ENCODE results near the gene HBD. TPM values are rescaled to one million over a fixed set of nuclear protein-coding genes. Genes with fewer than 3 reads are reported as not detected.

The HBD gene
- total and polyA plus RNA-seq, 4 donors = 0.17 to 1.2 TPM; not detected in 2

DNA sequence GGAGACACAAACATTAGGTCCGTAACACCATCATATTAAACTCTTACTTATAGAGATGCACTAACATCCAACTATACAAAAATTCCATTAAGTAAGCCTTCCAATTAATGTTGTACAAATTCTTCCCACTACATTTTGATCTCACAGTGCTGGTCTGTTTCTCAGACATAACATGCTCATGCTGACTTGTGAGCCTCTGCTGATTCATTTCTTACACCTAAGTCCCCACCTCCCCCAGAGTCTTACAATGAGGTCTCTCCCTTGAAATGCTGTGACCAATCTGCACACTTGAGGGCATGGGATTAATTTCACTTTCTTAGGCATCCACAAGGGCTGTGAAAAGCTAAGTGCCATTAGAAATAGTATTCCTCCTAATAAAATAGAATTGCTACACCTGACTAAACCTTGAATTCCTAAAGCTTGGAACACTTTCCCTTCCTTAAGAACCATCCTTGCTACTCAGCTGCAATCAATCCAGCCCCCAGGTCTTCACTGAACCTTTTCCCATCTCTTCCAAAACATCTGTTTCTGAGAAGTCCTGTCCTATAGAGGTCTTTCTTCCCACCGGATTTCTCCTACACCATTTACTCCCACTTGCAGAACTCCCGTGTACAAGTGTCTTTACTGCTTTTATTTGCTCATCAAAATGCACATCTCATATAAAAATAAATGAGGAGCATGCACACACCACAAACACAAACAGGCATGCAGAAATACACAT lies 13.3 kb upstream of the HBD start:
- Histone ChIP-seq H3K4me3 (ENCODE audit: low read depth, low read length) (no peak overlapping the region), H3K27ac (ENCODE audit: low read depth, low read length) (no peak overlapping the region), H3K36me3 (ENCODE audit: control insufficient read depth, insufficient read depth, low read length) (no peaks in the 10 kb centered on the region), H3K9me3 (ENCODE audit: control insufficient read depth, insufficient read depth, low read length) (no peaks in the 10 kb centered on the region), H3K27me3 (ENCODE audit: control insufficient read depth, insufficient read depth, low read length) (no peaks in the 10 kb centered on the region), H3K4me1 (ENCODE audit: control insufficient read depth, insufficient read depth, low read length) (no peaks in the 10 kb centered on the region)
- DNase-seq (ENCODE audit: low read depth in 4 of 6, low spot score in 6 of 6) = no peak
- 83% methylated on average over 3 of the region's 3 CpGs for WGBS (ENCODE audit: insufficient coverage)

DNA sequence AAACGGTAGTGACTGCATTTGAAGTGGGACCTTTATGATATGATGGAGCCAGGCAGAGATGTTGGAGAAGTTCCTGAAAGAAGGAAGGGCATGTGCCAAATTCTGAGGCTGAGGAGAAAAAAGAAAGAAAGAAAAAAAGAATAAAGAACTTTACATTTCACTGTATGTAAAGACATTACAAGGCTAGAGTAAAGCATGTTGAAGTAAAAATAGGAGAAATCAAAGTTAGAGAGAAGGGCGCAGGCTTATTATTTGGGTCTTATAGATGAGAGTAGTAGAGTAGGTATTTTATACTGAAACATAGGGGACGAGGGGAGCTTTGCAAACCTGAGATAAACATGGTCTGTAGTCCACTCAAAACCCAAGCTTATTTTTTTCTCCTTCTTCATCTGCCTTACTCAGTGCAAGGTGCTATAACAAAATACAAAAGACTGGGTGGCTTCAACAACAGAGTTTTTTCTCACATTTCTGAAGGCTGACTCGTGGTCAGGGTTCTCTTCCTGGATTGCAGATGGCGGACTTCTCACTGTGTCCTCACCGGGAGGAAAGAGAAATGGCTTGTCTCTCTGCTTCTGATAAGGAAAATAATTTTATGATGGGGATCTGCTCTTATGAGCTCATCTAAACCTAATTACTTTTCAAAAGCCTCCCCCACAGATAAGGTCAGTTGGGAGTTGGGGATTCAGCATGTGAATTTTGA lies 12.6 kb upstream of the HBD start:
- Histone ChIP-seq H3K9me3 (ENCODE audit: control insufficient read depth, insufficient read depth, low read length) (no peaks in the 10 kb centered on the region), H3K4me1 (ENCODE audit: control insufficient read depth, insufficient read depth, low read length) (no peaks in the 10 kb centered on the region), H3K27me3 (ENCODE audit: control insufficient read depth, insufficient read depth, low read length) (no peaks in the 10 kb centered on the region), H3K4me3 (ENCODE audit: low read depth, low read length) (no peak overlapping the region), H3K36me3 (ENCODE audit: control insufficient read depth, insufficient read depth, low read length) (no peaks in the 10 kb centered on the region), H3K27ac (ENCODE audit: low read depth, low read length) (no peak overlapping the region)
- WGBS (ENCODE audit: insufficient coverage) = 86% methylated on average over 2 of the region's 6 CpGs
- no peak for DNase-seq (ENCODE audit: low read depth in 4 of 6, low spot score in 6 of 6)

- 92% methylated on average over 1 of the region's 2 CpGs for WGBS (ENCODE audit: insufficient coverage)
- Histone ChIP-seq H3K4me1 (ENCODE audit: control insufficient read depth, insufficient read depth, low read length) (no peaks in the 10 kb centered on the region), H3K27me3 (ENCODE audit: control insufficient read depth, insufficient read depth, low read length) (no peaks in the 10 kb centered on the region), H3K4me3 (ENCODE audit: low read depth, low read length) (no peak overlapping the region), H3K36me3 (ENCODE audit: control insufficient read depth, insufficient read depth, low read length) (no peaks in the 10 kb centered on the region), H3K9me3 (ENCODE audit: control insufficient read depth, insufficient read depth, low read length) (no peaks in the 10 kb centered on the region), H3K27ac (ENCODE audit: low read depth, low read length) (no peak overlapping the region)
- no peak for DNase-seq (ENCODE audit: low read depth in 4 of 6, low spot score in 6 of 6)
Observed at GRCh38 chr11:5245155-5245554, 10.9 kb upstream of the HBD start.

- H3K4me1 ChIP-seq (ENCODE audit: control insufficient read depth, insufficient read depth, low read length) = no peaks in the 10 kb centered on the region
- H3K9me3 ChIP-seq (ENCODE audit: control insufficient read depth, insufficient read depth, low read length) = no peaks in the 10 kb centered on the region
- H3K4me3 ChIP-seq (ENCODE audit: low read depth, low read length) = no peak overlapping the region
- no peaks in the 10 kb centered on the region for H3K27me3 ChIP-seq (ENCODE audit: control insufficient read depth, insufficient read depth, low read length)
- H3K36me3 ChIP-seq (ENCODE audit: control insufficient read depth, insufficient read depth, low read length) = no peaks in the 10 kb centered on the region
- H3K27ac ChIP-seq (ENCODE audit: low read depth, low read length) = no peak overlapping the region
- DNase-seq (ENCODE audit: low read depth in 4 of 6, low spot score in 6 of 6) = no peak
- WGBS (ENCODE audit: insufficient coverage) = 87% methylated on average over 4 of the region's 4 CpGs
Observed at GRCh38 chr11:5243816-5244180, 9.5 kb upstream of the HBD start.

DNA sequence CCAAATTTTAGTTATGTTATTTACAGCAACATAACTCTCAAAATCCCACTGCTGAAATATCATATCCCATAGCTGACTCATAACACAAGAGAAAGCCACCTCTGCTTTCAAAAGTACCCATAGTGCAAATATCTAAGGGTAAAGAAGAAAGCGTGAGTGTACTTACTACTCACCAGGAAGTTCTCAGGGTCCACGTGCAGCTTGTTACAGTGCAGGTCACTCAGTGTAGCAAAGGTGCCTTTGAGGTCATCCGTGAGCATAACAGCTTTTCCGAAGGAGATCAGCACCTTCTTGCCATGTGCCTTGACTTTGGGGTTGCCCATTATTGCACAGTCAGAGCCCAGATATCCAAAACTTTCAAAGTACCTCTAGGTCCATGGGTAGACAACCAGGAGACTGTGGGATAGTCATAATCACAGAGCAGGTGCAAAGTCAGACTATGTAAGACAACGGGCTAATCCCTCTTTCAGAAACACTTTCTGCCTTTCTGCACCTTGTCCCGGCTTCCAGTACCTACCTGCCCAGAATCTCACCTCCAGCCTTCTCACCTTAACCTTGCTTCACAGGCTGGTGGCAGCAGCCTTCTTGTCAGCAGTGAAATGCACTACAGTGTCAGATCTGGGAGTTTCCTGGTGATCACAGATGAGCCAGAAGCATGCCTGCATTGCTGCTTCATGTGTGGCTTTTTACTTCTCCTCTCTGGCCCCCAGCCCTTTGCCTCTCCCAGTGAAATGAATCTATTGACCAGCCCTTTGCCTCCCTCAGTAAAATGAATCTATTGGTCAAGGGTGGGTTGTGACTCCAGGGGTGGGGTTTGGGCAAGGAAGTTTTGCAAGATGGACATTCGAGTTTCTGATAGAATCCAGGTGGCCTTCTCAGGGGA lies 8.9 kb upstream of the HBD start:
- 84% methylated on average over 5 of the region's 7 CpGs for WGBS (ENCODE audit: insufficient coverage)
- Histone ChIP-seq H3K4me1 (ENCODE audit: control insufficient read depth, insufficient read depth, low read length) (no peaks in the 10 kb centered on the region), H3K27ac (ENCODE audit: low read depth, low read length) (no peak overlapping the region), H3K36me3 (ENCODE audit: control insufficient read depth, insufficient read depth, low read length) (no peaks in the 10 kb centered on the region), H3K4me3 (ENCODE audit: low read depth, low read length) (no peak overlapping the region), H3K27me3 (ENCODE audit: control insufficient read depth, insufficient read depth, low read length) (no peaks in the 10 kb centered on the region), H3K9me3 (ENCODE audit: control insufficient read depth, insufficient read depth, low read length) (no peaks in the 10 kb centered on the region)
- no peak for DNase-seq (ENCODE audit: low read depth in 4 of 6, low spot score in 6 of 6)

DNA sequence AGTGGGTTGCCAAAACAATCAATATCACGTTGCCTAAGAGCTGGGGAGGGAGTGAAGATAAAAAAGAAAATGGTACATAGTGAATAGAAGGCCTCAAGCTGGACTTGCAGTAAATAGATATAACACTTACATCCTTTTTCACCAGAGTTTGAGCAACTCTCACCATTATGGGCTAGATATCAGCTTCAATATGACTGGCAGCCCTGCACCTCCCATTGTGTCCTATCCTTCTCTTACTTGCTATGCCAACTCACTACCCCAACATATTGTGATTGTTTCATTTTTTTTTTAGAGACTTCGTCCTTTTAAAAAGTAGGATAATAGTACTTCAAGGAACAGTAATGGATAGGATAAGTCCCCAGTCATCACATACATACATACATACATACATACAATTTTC lies 7.9 kb upstream of the HBD start:
- no CpG with 5 or more reads among the region's 2 CpGs for WGBS (ENCODE audit: insufficient coverage)
- no peaks in the 10 kb centered on the region for H3K4me1 ChIP-seq (ENCODE audit: control insufficient read depth, insufficient read depth, low read length)
- H3K9me3 ChIP-seq (ENCODE audit: control insufficient read depth, insufficient read depth, low read length) = no peaks in the 10 kb centered on the region

GRCh38 chr11:5241458-5241857 lies 7.2 kb upstream of the HBD start:
- Histone ChIP-seq H3K4me3 (ENCODE audit: low read depth, low read length) (no peak overlapping the region), H3K9me3 (ENCODE audit: control insufficient read depth, insufficient read depth, low read length) (no peaks in the 10 kb centered on the region), H3K4me1 (ENCODE audit: control insufficient read depth, insufficient read depth, low read length) (no peaks in the 10 kb centered on the region), H3K27me3 (ENCODE audit: control insufficient read depth, insufficient read depth, low read length) (no peaks in the 10 kb centered on the region), H3K36me3 (ENCODE audit: control insufficient read depth, insufficient read depth, low read length) (no peaks in the 10 kb centered on the region), H3K27ac (ENCODE audit: low read depth, low read length) (no peak overlapping the region)
- DNase-seq (ENCODE audit: low read depth in 4 of 6, low spot score in 6 of 6) = no peak
- WGBS (ENCODE audit: insufficient coverage) = 86% methylated on average over 1 of the region's 3 CpGs

More for the DNA sequence above, 7.9 kb upstream of the HBD start:
- no peak for DNase-seq (ENCODE audit: low read depth in 4 of 6, low spot score in 6 of 6)
- Histone ChIP-seq H3K4me3 (ENCODE audit: low read depth, low read length) (no peak overlapping the region), H3K27me3 (ENCODE audit: control insufficient read depth, insufficient read depth, low read length) (no peaks in the 10 kb centered on the region), H3K36me3 (ENCODE audit: control insufficient read depth, insufficient read depth, low read length) (no peaks in the 10 kb centered on the region), H3K27ac (ENCODE audit: low read depth, low read length) (no peak overlapping the region)

DNA sequence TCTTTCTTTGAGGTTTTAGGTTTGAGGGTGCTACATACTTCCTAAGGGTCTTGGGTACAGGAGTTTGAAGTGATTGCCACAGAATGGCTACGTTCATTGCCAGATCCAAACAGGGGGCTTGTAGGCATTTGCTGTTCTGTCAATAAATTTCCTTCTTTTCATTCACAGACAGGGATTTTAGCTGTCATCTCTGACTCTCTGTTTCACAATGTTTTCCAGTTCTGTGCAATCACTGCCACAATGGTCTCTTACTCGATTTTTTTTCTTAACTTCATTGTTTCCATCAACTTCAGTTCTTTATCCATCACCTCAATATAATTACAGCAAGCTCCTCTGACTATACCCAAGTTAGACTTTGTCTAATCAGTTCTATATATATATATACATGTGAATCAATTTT lies 6.2 kb upstream of the HBD start:
- Histone ChIP-seq H3K9me3 (ENCODE audit: control insufficient read depth, insufficient read depth, low read length) (no peaks in the 10 kb centered on the region), H3K4me3 (ENCODE audit: low read depth, low read length) (no peak overlapping the region), H3K36me3 (ENCODE audit: control insufficient read depth, insufficient read depth, low read length) (no peaks in the 10 kb centered on the region), H3K27me3 (ENCODE audit: control insufficient read depth, insufficient read depth, low read length) (no peaks in the 10 kb centered on the region), H3K27ac (ENCODE audit: low read depth, low read length) (no peak overlapping the region), H3K4me1 (ENCODE audit: control insufficient read depth, insufficient read depth, low read length) (no peaks in the 10 kb centered on the region)
- DNase-seq (ENCODE audit: low read depth in 4 of 6, low spot score in 6 of 6) = no peak
- WGBS (ENCODE audit: insufficient coverage) = 90% methylated on average over 2 of the region's 2 CpGs

DNA sequence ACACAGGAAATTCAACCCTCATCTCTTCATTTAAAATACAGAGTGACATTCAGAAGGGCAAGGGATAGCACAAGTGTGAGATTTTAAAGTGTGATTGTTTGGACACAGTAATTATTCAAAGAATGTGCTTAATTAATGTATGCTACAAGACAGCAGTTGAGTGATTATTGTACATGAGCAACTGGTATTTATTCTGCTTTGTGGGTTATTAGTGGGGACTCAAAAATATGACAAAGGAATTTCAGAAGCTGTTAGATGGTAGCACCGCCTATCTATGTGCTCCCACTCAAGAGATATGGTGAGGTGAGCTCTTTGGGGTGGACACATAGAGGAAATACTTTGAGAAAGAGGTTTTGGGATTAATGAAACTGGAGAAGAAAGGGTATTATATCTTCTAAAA lies 5.8 kb upstream of the HBD start:
- 100% methylated on average over 1 of the region's 1 CpG for WGBS (ENCODE audit: insufficient coverage)
- H3K4me1 ChIP-seq (ENCODE audit: control insufficient read depth, insufficient read depth, low read length) = no peaks in the 10 kb centered on the region
- no peaks in the 10 kb centered on the region for H3K36me3 ChIP-seq (ENCODE audit: control insufficient read depth, insufficient read depth, low read length)
- no peaks in the 10 kb centered on the region for H3K27me3 ChIP-seq (ENCODE audit: control insufficient read depth, insufficient read depth, low read length)
- H3K9me3 ChIP-seq (ENCODE audit: control insufficient read depth, insufficient read depth, low read length) = no peaks in the 10 kb centered on the region
- no peak for DNase-seq (ENCODE audit: low read depth in 4 of 6, low spot score in 6 of 6)
- no peak overlapping the region for H3K27ac ChIP-seq (ENCODE audit: low read depth, low read length)
- no peak overlapping the region for H3K4me3 ChIP-seq (ENCODE audit: low read depth, low read length)
